GM19193 (cell line): ENCODE results near the gene UNC5C.

Source experiments
- POLR2A ChIP-seq: IDR thresholded peaks from 4 replicates; pipeline ENCODE4 v1.6.1; 2011; ENCODE audit not compliant: insufficient read depth, insufficient read length; ENCODE audit errors: extremely low read depth

Gene UNC5C

GRCh38 chr4:95472534-95472933 is 76.2 kb downstream of the UNC5C start:
- no peak for TF ChIP-seq POLR2A

- TF ChIP-seq POLR2A = no peak
These were observed 78.2 kb downstream of the UNC5C start for GRCh38 chr4:95470622-95471021.

GRCh38 chr4:95469617-95470016 is 79.2 kb downstream of the UNC5C start:
- TF ChIP-seq POLR2A = no peak

GRCh38 chr4:95466791-95467190 is 82.0 kb downstream of the UNC5C start:
- no peak for TF ChIP-seq POLR2A

- TF ChIP-seq POLR2A = no peak
These were observed 83.8 kb downstream of the UNC5C start for GRCh38 chr4:95465010-95465409.

- no peak for TF ChIP-seq POLR2A
These were observed 85.9 kb downstream of the UNC5C start for GRCh38 chr4:95462921-95463320.

- TF ChIP-seq POLR2A = no peak
These were observed 91.4 kb downstream of the UNC5C start for GRCh38 chr4:95457353-95457752.

- TF ChIP-seq POLR2A = no peak
These were observed 98.5 kb downstream of the UNC5C start for GRCh38 chr4:95450294-95450693.

- no peak for TF ChIP-seq POLR2A
These were observed 102.6 kb downstream of the UNC5C start for GRCh38 chr4:95446173-95446572.

- TF ChIP-seq POLR2A = no peak
These were observed 103.5 kb downstream of the UNC5C start for GRCh38 chr4:95445251-95445650.

GRCh38 chr4:95444812-95445211 is 104.0 kb downstream of the UNC5C start:
- no peak for TF ChIP-seq POLR2A

- TF ChIP-seq POLR2A = no peak
These were observed 108.9 kb downstream of the UNC5C start for GRCh38 chr4:95439896-95440295.

- TF ChIP-seq POLR2A = no peak
These were observed 109.7 kb downstream of the UNC5C start for GRCh38 chr4:95439071-95439470.

GRCh38 chr4:95432466-95432865 is 116.3 kb downstream of the UNC5C start:
- no peak for TF ChIP-seq POLR2A

- no peak for TF ChIP-seq POLR2A
These were observed 117.1 kb downstream of the UNC5C start for GRCh38 chr4:95431678-95432077.

- TF ChIP-seq POLR2A = no peak
These were observed 119.4 kb downstream of the UNC5C start for GRCh38 chr4:95429416-95429815.

- TF ChIP-seq POLR2A = no peak
These were observed 120.3 kb downstream of the UNC5C start for GRCh38 chr4:95428291-95429070.
